H1 (cell line): Measurements from ENCODE around the gene RPL28. TPM values are rescaled to one million over a fixed set of nuclear protein-coding genes. Genes with fewer than 3 reads are reported as not detected.

Experiments
- CTCF ChIA-PET: fragments of 300-600 bp; sonication (Branson Sonifier 250); formaldehyde crosslinking; loops from one replicate; lab custom pipeline; 2021; ENCODE audit not compliant: partially characterized antibody; lab: Charles Lee
- POLR2A ChIA-PET: fragments of 300-600 bp; sonication (Branson Sonifier 250); formaldehyde crosslinking; loops from one replicate; lab custom pipeline; 2021; ENCODE audit warnings: inconsistent platforms; ENCODE audit not compliant: partially characterized antibody; lab: Charles Lee
- DNase-seq, 2 experiments: peaks; one replicate each; pipeline versions ENCODE4 v3.0.0 to v3.0.0-alpha.2; 2010 to 2022; ENCODE audit warnings: low spot score in 2 of 2, low read depth in 1 of 2, mixed read lengths in 1 of 2
- FAIRE-seq: peaks from 2 replicates; lab custom pipeline; 2011; peaks lifted over from hg19 to GRCh38; lab: Jason Lieb, UNC
- H2AFZ ChIP-seq: 2 replicates; pipeline ENCODE4 v1.8.1; 2012; ENCODE audit warnings: low read length, inconsistent platforms
- H2AK5ac ChIP-seq: 2 replicates; pipeline ENCODE4 v1.6.1; 2013; ENCODE audit warnings: low read depth, low read length
- H2BK120ac ChIP-seq: replicated peaks from 2 replicates; pipeline ENCODE3; 2013; ENCODE audit warnings: low read depth, low read length, inconsistent platforms
- H2BK12ac ChIP-seq: 2 replicates; pipeline ENCODE4 v1.6.1; 2013; ENCODE audit warnings: low read depth, low read length
- H2BK15ac ChIP-seq: 2 replicates; pipeline ENCODE4 v1.6.1; 2013; ENCODE audit warnings: low read length
- H2BK20ac ChIP-seq: 2 replicates; pipeline ENCODE4 v1.6.1; 2013; ENCODE audit warnings: low read length
- H2BK5ac ChIP-seq: 2 replicates; pipeline ENCODE4 v1.6.1; 2013; ENCODE audit warnings: low read depth, low read length
- H3K14ac ChIP-seq: 2 replicates; pipeline ENCODE4 v1.6.1; 2013; ENCODE audit warnings: inconsistent platforms; ENCODE audit not compliant: insufficient read length
- H3K18ac ChIP-seq: 2 replicates; pipeline ENCODE4 v1.6.1; 2013; ENCODE audit warnings: low read length; ENCODE audit errors: extremely low read depth
- H3K23ac ChIP-seq: 2 replicates; pipeline ENCODE4 v1.6.1; 2013; ENCODE audit warnings: inconsistent platforms; ENCODE audit not compliant: insufficient read length
- H3K23me2 ChIP-seq: 2 replicates; pipeline ENCODE4 v1.6.1; 2013; ENCODE audit warnings: low read depth, low read length
- H3K27ac ChIP-seq: 2 replicates; pipeline ENCODE4 v1.6.1; 2011; ENCODE audit warnings: low read depth, low read length, inconsistent platforms
- H3K27me3 ChIP-seq, 4 experiments: replicated peaks in 1 of 4; 1 replicate in 1 of 4; 2 replicates in 3 of 4; pipeline versions ENCODE4 v1.6.1 to v1.8.1; 2011 to 2013; ENCODE audit warnings: low read length in 3 of 4, mild to moderate bottlenecking in 3 of 4, inconsistent platforms in 2 of 4, mixed read lengths in 2 of 4, moderate library complexity in 1 of 4; ENCODE audit not compliant: control insufficient read depth in 3 of 4, insufficient read depth in 3 of 4; ENCODE audit errors: extremely low read depth in 1 of 4
- H3K36me3 ChIP-seq, 4 experiments: 2 replicates each; pipeline versions ENCODE4 v1.6.1 to v1.8.1; 2011 to 2013; ENCODE audit warnings: mild to moderate bottlenecking in 4 of 4, low read length in 3 of 4, moderate library complexity in 2 of 4, control low read depth in 1 of 4, inconsistent platforms in 1 of 4; ENCODE audit not compliant: insufficient read depth in 4 of 4, control insufficient read depth in 2 of 4
- H3K4ac ChIP-seq: replicated peaks from 2 replicates; pipeline ENCODE3; 2013; ENCODE audit warnings: low read length, low read depth, mixed read lengths, inconsistent platforms; ENCODE audit not compliant: insufficient read length
- H3K4me1 ChIP-seq, 4 experiments: replicated peaks in 1 of 4; 1 replicate in 1 of 4; 2 replicates in 3 of 4; pipeline versions ENCODE4 v1.6.1 to v1.8.1; 2011 to 2013; ENCODE audit warnings: low read length in 3 of 4, inconsistent platforms in 2 of 4, mixed read lengths in 1 of 4; ENCODE audit not compliant: insufficient read depth in 4 of 4, control insufficient read depth in 3 of 4
- H3K4me2 ChIP-seq, 2 experiments: 2 replicates each; pipeline versions ENCODE4 v1.6.1 to v1.8.1; 2011 to 2013; ENCODE audit warnings: low read depth in 2 of 2, low read length in 2 of 2, control low read depth in 1 of 2, inconsistent platforms in 1 of 2, mild to moderate bottlenecking in 1 of 2; ENCODE audit not compliant: insufficient read depth in 1 of 2
- H3K4me3 ChIP-seq, 4 experiments: fragments of 200-600, 300-600 bp in 1 of 4; sonication (generic), shearing (Covaris generic), sonication (Bioruptor Twin) in 1 of 4; 2 replicates each; pipeline versions ENCODE4 v1.5.1 to v1.8.1; 2011 to 2016; ENCODE audit warnings: low read length in 4 of 4, low read depth in 3 of 4, control low read depth in 2 of 4, inconsistent platforms in 2 of 4, mild to moderate bottlenecking in 2 of 4, mixed read lengths in 1 of 4, moderate library complexity in 1 of 4; ENCODE audit not compliant: insufficient read depth in 2 of 4; ENCODE audit errors: extremely low read depth in 1 of 4
- H3K56ac ChIP-seq: replicated peaks from 2 replicates; pipeline ENCODE3; 2013; ENCODE audit warnings: low read depth, mild to moderate bottlenecking, mixed read lengths, low read length, inconsistent platforms; ENCODE audit not compliant: insufficient read length
- H3K79me1 ChIP-seq: 2 replicates; pipeline ENCODE4 v1.6.1; 2013; ENCODE audit warnings: low read depth, low read length, control low read depth
- H3K79me2 ChIP-seq, 2 experiments: 2 replicates each; pipeline versions ENCODE4 v1.6.1 to v1.8.1; 2012 to 2013; ENCODE audit warnings: low read length in 2 of 2, mild to moderate bottlenecking in 2 of 2, inconsistent platforms in 1 of 2; ENCODE audit not compliant: insufficient read depth in 2 of 2, control insufficient read depth in 1 of 2
- H3K9ac ChIP-seq, 4 experiments: replicated peaks in 1 of 4; 1 replicate in 1 of 4; 2 replicates in 3 of 4; pipeline versions ENCODE4 v1.6.1 to v1.8.1; 2011 to 2013; ENCODE audit warnings: low read depth in 3 of 4, low read length in 3 of 4, control low read depth in 2 of 4, mild to moderate bottlenecking in 2 of 4, moderate library complexity in 2 of 4, inconsistent platforms in 1 of 4; ENCODE audit errors: extremely low read depth in 1 of 4
- H3K9me3 ChIP-seq, 2 experiments: 2 replicates each; pipeline versions ENCODE4 v1.6.1 to v1.8.1; 2012 to 2013; ENCODE audit warnings: mild to moderate bottlenecking in 2 of 2, moderate library complexity in 2 of 2, control low read depth in 1 of 2, inconsistent platforms in 1 of 2, low read depth in 1 of 2, low read length in 1 of 2, mixed read lengths in 1 of 2; ENCODE audit not compliant: insufficient read depth in 2 of 2
- H4K20me1 ChIP-seq, 2 experiments: replicated peaks in 1 of 2; 2 replicates each; pipeline versions ENCODE3 to v1.8.1; 2011 to 2013; ENCODE audit warnings: inconsistent platforms in 2 of 2, low read length in 2 of 2, mild to moderate bottlenecking in 1 of 2; ENCODE audit not compliant: insufficient read depth in 2 of 2, control insufficient read depth in 1 of 2
- H4K5ac ChIP-seq: 2 replicates; pipeline ENCODE4 v1.6.1; 2013; ENCODE audit warnings: low read length, low read depth, mixed read lengths, inconsistent platforms; ENCODE audit not compliant: insufficient read length
- H4K8ac ChIP-seq: 2 replicates; pipeline ENCODE4 v1.8.0; 2013; ENCODE audit warnings: mild to moderate bottlenecking, moderate library complexity, low read length, inconsistent platforms; ENCODE audit not compliant: insufficient read depth; ENCODE audit errors: extremely low read depth
- H4K91ac ChIP-seq: replicated peaks from 2 replicates; pipeline ENCODE3; 2013; ENCODE audit warnings: low read length, mixed read lengths, inconsistent platforms; ENCODE audit not compliant: insufficient read length
- BACH1 ChIP-seq: IDR thresholded peaks from 2 replicates; pipeline ENCODE4 v1.6.1; 2012; ENCODE audit warnings: low read length, improper control_type of control experiment
- BRCA1 ChIP-seq: IDR thresholded peaks from 2 replicates; pipeline ENCODE4 v1.6.1; 2012; ENCODE audit warnings: low read depth, low read length, improper control_type of control experiment
- CBX5 ChIP-seq: fragments of 300-800, 300-1000 bp; sonication (generic); IDR thresholded peaks from 2 replicates; pipeline ENCODE4 v1.7.1; 2016; ENCODE audit warnings: antibody characterized with exemption, low read length, low read depth
- CHD2 ChIP-seq: IDR thresholded peaks from 2 replicates; pipeline ENCODE4 v1.6.1; 2012; ENCODE audit warnings: low read length, improper control_type of control experiment
- EGR1 ChIP-seq: IDR thresholded peaks from 2 replicates; pipeline ENCODE4 v1.6.1; 2011; ENCODE audit warnings: low read depth, low read length, borderline replicate concordance
- GABPA ChIP-seq: IDR thresholded peaks from 2 replicates; pipeline ENCODE4 v1.6.1; 2011; ENCODE audit warnings: mild to moderate bottlenecking, low read length, moderate library complexity, borderline replicate concordance; ENCODE audit not compliant: insufficient read depth
- HDAC2 ChIP-seq, 2 experiments: fragments of 300-600 bp in 1 of 2; sonication (generic) in 1 of 2; IDR thresholded peaks; 2 replicates each; pipeline ENCODE4 v1.6.1; 2011 to 2012; ENCODE audit warnings: low read depth in 2 of 2, low read length in 2 of 2, mild to moderate bottlenecking in 2 of 2, moderate library complexity in 2 of 2, borderline replicate concordance in 1 of 2, inconsistent platforms in 1 of 2
- KDM4A ChIP-seq: IDR thresholded peaks from one replicate; pipeline ENCODE4 v1.7.1; 2012; ENCODE audit warnings: low read depth, mild to moderate bottlenecking, moderate library complexity, low read length, inconsistent platforms; ENCODE audit not compliant: severe bottlenecking
- KDM5A ChIP-seq: fragments of 200-600 bp; IDR thresholded peaks from 2 replicates; pipeline ENCODE4 v1.7.1; 2012; ENCODE audit warnings: mild to moderate bottlenecking, low read length, inconsistent platforms, mixed read lengths
- SIN3A ChIP-seq, 2 experiments: IDR thresholded peaks in 1 of 2; conservative IDR thresholded peaks in 1 of 2; 2 replicates each; pipeline ENCODE4 v1.6.1; 2011 to 2012; ENCODE audit warnings: low read length in 2 of 2, improper control_type of control experiment in 1 of 2, low read depth in 1 of 2, mild to moderate bottlenecking in 1 of 2
- SP1 ChIP-seq: IDR thresholded peaks from 2 replicates; pipeline ENCODE4 v1.6.1; 2011; ENCODE audit warnings: low read depth, low read length
- SUZ12 ChIP-seq: fragments of 200-600 bp; sonication (generic); IDR thresholded peaks from 2 replicates; pipeline ENCODE4 v1.6.1; 2012; ENCODE audit warnings: mild to moderate bottlenecking, inconsistent platforms, low read length, moderate library complexity, mixed read lengths
- WGBS, 2 experiments: shearing (Covaris generic) in 1 of 2; methylation state at CpG; one replicate each; pipeline versions ENCODE4 v1.1.6 to v1.1.7; 2013 to 2015; ENCODE audit warnings: low lambda C conversion rate in 2 of 2, mixed read lengths in 2 of 2, inconsistent platforms in 1 of 2, low coverage in 1 of 2, missing lambda C conversion rate in 1 of 2; ENCODE audit not compliant: insufficient replicate concordance in 2 of 2, insufficient coverage in 1 of 2, insufficient read length in 1 of 2; ENCODE audit errors: extremely low coverage in 1 of 2, missing lambda C conversion rate in 1 of 2; 5-methylcytosine and 5-hydroxymethylcytosine counted together
- polyA plus RNA-seq, 7 experiments: library from polyadenylated mRNA; depleted of rRNA in 3 of 7; stranded (reverse) in 5 of 7; unstranded in 2 of 7; fragments of >200 nt in 5 of 7; fragments of 200-250 nt in 2 of 7; gene quantifications; 1 replicate in 5 of 7; 2 replicates in 1 of 7; 4 replicates in 1 of 7; pipeline versions ENCODE4 v1.2.1 to v1.2.3, GENCODE V29; 2011 to 2013; ENCODE audit warnings: missing spikeins in 2 of 7, mixed read lengths in 2 of 7
- total RNA-seq: library from RNA; stranded (reverse); fragmentation: NEBNext Ultra II Directional; extraction: Animal tissue kit (Norgen Biotek cat#: 25700); gene quantifications from 2 replicates; pipeline ENCODE4 v1.2.1, GENCODE V29; 2021

Gene RPL28
- total and polyA plus RNA-seq, 2 of the 8 experiments (the other 6 are each of a cell fraction or from before 2014, with no cell fraction given): 2,123 to 8,402 TPM

DNA sequence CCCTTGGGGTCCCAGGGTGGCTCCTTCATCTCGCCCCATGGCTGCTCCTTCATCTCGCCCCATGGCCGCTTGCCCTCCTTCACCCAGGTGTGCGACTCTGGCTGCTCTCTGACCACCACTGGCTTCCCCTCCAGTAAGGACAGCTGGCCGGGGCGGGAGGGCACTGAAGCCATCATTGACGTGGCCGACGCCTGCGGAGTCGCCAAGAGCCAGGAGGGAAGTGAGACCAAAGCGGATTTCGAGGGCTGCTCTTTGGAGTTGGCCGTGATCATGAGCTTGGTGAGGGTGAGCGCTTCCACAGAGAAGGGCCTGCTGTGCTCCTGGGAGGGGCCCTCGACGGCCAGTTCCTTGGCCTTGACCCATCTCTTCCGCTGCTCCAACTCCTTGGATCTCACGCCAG, 27.2 kb upstream of the RPL28 start:
- Histone ChIP-seq H2BK15ac (peak overlapping the region; percentile 61; the same call in 1 of the 2 replicates), H2BK20ac (no peak overlapping the region), H3K79me1 (no peaks in the 10 kb centered on the region), H4K20me1 (peaks cover 0 to 1% of the 10 kb centered on the region in 2 experiments), H3K23me2 (peaks cover 7% of the 10 kb centered on the region; the same call in 1 of the 2 replicates), H3K4me1 (peaks cover 0 to 10% (median 7%) of the 10 kb centered on the region in 4 experiments; a peak in 6 of 7 replicates), H2AFZ (no peak overlapping the region), H3K18ac (no peak overlapping the region), H3K9ac (no peak overlapping the region), H2BK5ac (no peak overlapping the region), H2AK5ac (no peak overlapping the region), H3K79me2 (no peaks in the 10 kb centered on the region), H2BK12ac (no peak overlapping the region), H3K27me3 (peaks cover 3 to 36% (median 28%) of the 10 kb centered on the region in 4 experiments), H3K23ac (no peak overlapping the region), H3K56ac (no peak overlapping the region), H3K36me3 (no peaks in the 10 kb centered on the region), H4K8ac (no peak overlapping the region), H3K4ac (no peak overlapping the region), H3K4me2 (no peak overlapping the region), H4K91ac (no peak overlapping the region), H3K4me3 (no peak overlapping the region), H4K5ac (no peak overlapping the region), H2BK120ac (no peak overlapping the region), H3K9me3 (no peaks in the 10 kb centered on the region), H3K14ac (no peak overlapping the region), H3K27ac (no peak overlapping the region)
- no peak for FAIRE-seq
- ChIA-PET POLR2A (interaction anchor here (0.6 to 6.1 kb wide), 11 partner anchors 9 to 192 kb away, joined by 3 to 30 read pairs (median 3); partner anchors contain the start of genes DNAAF3, TMEM238 and UBE2S), CTCF (interaction anchor here (1.0 to 2.0 kb wide), 5 partner anchors 10 to 67 kb away, joined by 3 to 5 read pairs (median 4); partner anchors contain the start of gene TMEM238)
- 93% methylated on average over 15 of the region's 19 CpGs; no CpG with 5 or more reads in 1 of the 2 experiments for WGBS, 2 experiments
- DNase-seq: no peak
- TF ChIP-seq BACH1 (no peak), SP1 (no peak), SUZ12 (no peak), CBX5 (no peak), KDM4A (no peak), BRCA1 (no peak), EGR1 (no peak), KDM5A (no peak), SIN3A (conservative IDR thresholded peaks at IDR 0.05 in 1 of 2, IDR thresholded peaks at IDR 0.05 in 1 of 2; ENCODE audit: low read depth in 1 of 2, low read length in 2 of 2) (no peak), CHD2 (no peak), HDAC2 (IDR thresholded peaks at IDR 0.05; ENCODE audit: borderline replicate concordance in 1 of 2, low read depth in 2 of 2, low read length in 2 of 2) (no peak), GABPA (no peak)
